K562 (cell line): ENCODE results near the gene RXRB. TPM values are rescaled to one million over a fixed set of nuclear protein-coding genes. Genes with fewer than 3 reads are reported as not detected.

ENCODE experiments used
- CXXC5 ChIP-seq: fragments of 250-450 bp; sonication (Bioruptor Pico); IDR thresholded peaks from 2 replicates; pipeline ENCODE4 v1.8.0; 2022; ENCODE audit warnings: inconsistent platforms, mild to moderate bottlenecking, moderate library complexity
- EWSR1 ChIP-seq: fragments of 450-650 bp; IDR thresholded peaks from 2 replicates; pipeline ENCODE4 v1.6.1; 2018; ENCODE audit warnings: borderline replicate concordance, mild to moderate bottlenecking, low read depth, moderate library complexity; ENCODE audit not compliant: partially characterized antibody
- GABPB1 ChIP-seq: sonication (generic); formaldehyde crosslinking; IDR thresholded peaks from 2 replicates; pipeline ENCODE4 v1.8.0; 2022; ENCODE audit warnings: mild to moderate bottlenecking, missing genetic modification reagents
- HCFC1 ChIP-seq: IDR thresholded peaks from 2 replicates; pipeline ENCODE4 v1.6.1; 2012; ENCODE audit warnings: low read depth, low read length, improper control_type of control experiment
- HDAC3 ChIP-seq: fragments of 450-650 bp; IDR thresholded peaks from 2 replicates; pipeline ENCODE4 v1.6.1; 2018; ENCODE audit warnings: borderline replicate concordance, mild to moderate bottlenecking, moderate library complexity; ENCODE audit not compliant: partially characterized antibody
- KHSRP ChIP-seq: fragments of 450-650 bp; IDR thresholded peaks from 2 replicates; pipeline ENCODE4 v1.6.1; 2017
- MCM2 ChIP-seq: fragments of 450-650 bp; IDR thresholded peaks from 2 replicates; pipeline ENCODE4 v1.6.1; 2017; ENCODE audit warnings: low read depth, mild to moderate bottlenecking
- MTA1 ChIP-seq: fragments of 450-650 bp; IDR thresholded peaks from 2 replicates; pipeline ENCODE4 v1.6.1; 2017; ENCODE audit warnings: borderline replicate concordance
- NFYB ChIP-seq: IDR thresholded peaks from 2 replicates; pipeline ENCODE4 v1.6.1; 2011; ENCODE audit warnings: mild to moderate bottlenecking, moderate library complexity; ENCODE audit not compliant: insufficient read length; ENCODE audit errors: extremely low read depth
- PRPF4 ChIP-seq: fragments of 200-400 bp; formaldehyde crosslinking; IDR thresholded peaks from one replicate; pipeline ENCODE4 v1.6.1; 2017; ENCODE audit warnings: low read length, low read depth, mild to moderate bottlenecking; ENCODE audit not compliant: insufficient read depth, poor library complexity, severe bottlenecking
- RBM25 ChIP-seq: fragments of 200-400 bp; formaldehyde crosslinking; IDR thresholded peaks from 2 replicates; pipeline ENCODE4 v1.6.1; 2018; ENCODE audit warnings: low read length, low read depth, moderate library complexity; ENCODE audit not compliant: severe bottlenecking
- RBM39 ChIP-seq: fragments of 200-400 bp; formaldehyde crosslinking; optimal IDR thresholded peaks from 2 replicates; pipeline ENCODE3; 2018; ENCODE audit warnings: low read depth, low read length
- RCOR1 ChIP-seq, 2 experiments: IDR thresholded peaks; 2 replicates each; pipeline ENCODE4 v1.6.1; 2012; ENCODE audit warnings: low read depth in 2 of 2, low read length in 2 of 2, borderline replicate concordance in 1 of 2, improper control_type of control experiment in 1 of 2
- SRSF9 ChIP-seq: fragments of 200-400 bp; formaldehyde crosslinking; IDR thresholded peaks from 2 replicates; pipeline ENCODE4 v1.6.1; 2017; ENCODE audit warnings: low read depth, low read length, borderline replicate concordance
- TCF7 ChIP-seq: sonication (generic); IDR thresholded peaks from 2 replicates; pipeline ENCODE4 v1.6.1; 2016; ENCODE audit warnings: antibody characterized with exemption, borderline replicate concordance
- ZKSCAN1 ChIP-seq: fragments of 150-350 bp; IDR thresholded peaks from 2 replicates; pipeline ENCODE4 v1.6.1; 2016; ENCODE audit warnings: low read depth, low read length
- ZNF184 ChIP-seq: sonication (generic); formaldehyde crosslinking; IDR thresholded peaks from 2 replicates; pipeline ENCODE4 v1.5.0; 2020; ENCODE audit warnings: missing genetic modification reagents
- ZNF668 ChIP-seq: fragments of 250-450 bp; sonication (Bioruptor Pico); IDR thresholded peaks from 2 replicates; pipeline ENCODE4 v1.8.0; 2022; ENCODE audit warnings: mild to moderate bottlenecking, inconsistent platforms
- ZNF764 ChIP-seq: fragments of 250-450 bp; sonication (Bioruptor Pico); IDR thresholded peaks from 2 replicates; pipeline ENCODE4 v1.4.0; 2020; ENCODE audit warnings: low read depth, mild to moderate bottlenecking, moderate library complexity
- ZNF778 ChIP-seq: fragments of 450-650 bp; formaldehyde crosslinking; IDR thresholded peaks from 2 replicates; pipeline ENCODE4 v1.4.0; 2020; ENCODE audit warnings: mild to moderate bottlenecking, moderate library complexity
- polyA plus RNA-seq, 8 experiments: library from polyadenylated mRNA; depleted of rRNA in 4 of 8; stranded (reverse) in 5 of 8; unstranded in 3 of 8; fragments of >200 nt; fragmentation: Nextera tagmentation in 2 of 8; fragmentation: Illumina TruSeq in 1 of 8; extraction: Ambion mirVana in 2 of 8; extraction: Trizol in 1 of 8; gene quantifications; 2 replicates each; pipeline versions ENCODE4 v1.2.1 to v1.2.3, GENCODE V29; 2011 to 2014; ENCODE audit warnings: inconsistent platforms in 1 of 8, missing spikeins in 1 of 8
- total RNA-seq, 7 experiments: library from RNA; depleted of rRNA in 6 of 7; stranded (reverse); fragments of >200 nt in 6 of 7; fragmentation: Illumina TruSeq in 2 of 7; extraction: Trizol in 2 of 7; gene quantifications; 2 replicates each; pipeline versions ENCODE4 v1.2.1 to v1.2.3, GENCODE V29; 2011 to 2021; ENCODE audit warnings: low replicate concordance in 1 of 7
- TF ChIP-seq, protein P1 (sequence below): fragments of 450-650 bp; formaldehyde crosslinking; conservative IDR thresholded peaks from 2 replicates; pipeline ENCODE4 v1.4.0; 2022; ENCODE audit warnings: mild to moderate bottlenecking, missing genetic modification characterization
- TF ChIP-seq, protein P2 (sequence below): sonication (generic); formaldehyde crosslinking; IDR thresholded peaks from 2 replicates; pipeline ENCODE4 v1.8.0; 2022; ENCODE audit warnings: missing genetic modification reagents, mild to moderate bottlenecking, moderate library complexity, borderline replicate concordance
- TF ChIP-seq, protein P3 (sequence below): sonication (generic); formaldehyde crosslinking; IDR thresholded peaks from 2 replicates; pipeline ENCODE4 v1.8.0; 2022; ENCODE audit warnings: mild to moderate bottlenecking, missing genetic modification reagents, borderline replicate concordance

Gene RXRB
- total and polyA plus RNA-seq, 9 of the 15 experiments (the other 6 are each of a cell fraction or from before 2014, with no cell fraction given): 0.76 to 35.5 (median 18.4) TPM

GRCh38 chr6:33197431-33198048, 2.9 kb downstream of the RXRB start (continued):
- TF ChIP-seq, protein P1, sequence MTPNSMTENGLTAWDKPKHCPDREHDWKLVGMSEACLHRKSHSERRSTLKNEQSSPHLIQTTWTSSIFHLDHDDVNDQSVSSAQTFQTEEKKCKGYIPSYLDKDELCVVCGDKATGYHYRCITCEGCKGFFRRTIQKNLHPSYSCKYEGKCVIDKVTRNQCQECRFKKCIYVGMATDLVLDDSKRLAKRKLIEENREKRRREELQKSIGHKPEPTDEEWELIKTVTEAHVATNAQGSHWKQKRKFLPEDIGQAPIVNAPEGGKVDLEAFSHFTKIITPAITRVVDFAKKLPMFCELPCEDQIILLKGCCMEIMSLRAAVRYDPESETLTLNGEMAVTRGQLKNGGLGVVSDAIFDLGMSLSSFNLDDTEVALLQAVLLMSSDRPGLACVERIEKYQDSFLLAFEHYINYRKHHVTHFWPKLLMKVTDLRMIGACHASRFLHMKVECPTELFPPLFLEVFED (CRISPR knock-in tag): no peak
- TF ChIP-seq, protein P2, sequence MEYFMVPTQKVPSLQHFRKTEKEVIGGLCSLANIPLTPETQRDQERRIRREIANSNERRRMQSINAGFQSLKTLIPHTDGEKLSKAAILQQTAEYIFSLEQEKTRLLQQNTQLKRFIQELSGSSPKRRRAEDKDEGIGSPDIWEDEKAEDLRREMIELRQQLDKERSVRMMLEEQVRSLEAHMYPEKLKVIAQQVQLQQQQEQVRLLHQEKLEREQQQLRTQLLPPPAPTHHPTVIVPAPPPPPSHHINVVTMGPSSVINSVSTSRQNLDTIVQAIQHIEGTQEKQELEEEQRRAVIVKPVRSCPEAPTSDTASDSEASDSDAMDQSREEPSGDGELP: peak; percentile 59; the same call in 1 of the 2 replicates
- no peak for TF ChIP-seq HDAC3
- TF ChIP-seq NFYB: no peak
- no peak for TF ChIP-seq ZNF668 (CRISPR knock-in tag)
- no peak for TF ChIP-seq ZNF184
- no peak for TF ChIP-seq EWSR1
- no peak for TF ChIP-seq ZKSCAN1
- TF ChIP-seq TCF7: no peak
- TF ChIP-seq, protein P3, sequence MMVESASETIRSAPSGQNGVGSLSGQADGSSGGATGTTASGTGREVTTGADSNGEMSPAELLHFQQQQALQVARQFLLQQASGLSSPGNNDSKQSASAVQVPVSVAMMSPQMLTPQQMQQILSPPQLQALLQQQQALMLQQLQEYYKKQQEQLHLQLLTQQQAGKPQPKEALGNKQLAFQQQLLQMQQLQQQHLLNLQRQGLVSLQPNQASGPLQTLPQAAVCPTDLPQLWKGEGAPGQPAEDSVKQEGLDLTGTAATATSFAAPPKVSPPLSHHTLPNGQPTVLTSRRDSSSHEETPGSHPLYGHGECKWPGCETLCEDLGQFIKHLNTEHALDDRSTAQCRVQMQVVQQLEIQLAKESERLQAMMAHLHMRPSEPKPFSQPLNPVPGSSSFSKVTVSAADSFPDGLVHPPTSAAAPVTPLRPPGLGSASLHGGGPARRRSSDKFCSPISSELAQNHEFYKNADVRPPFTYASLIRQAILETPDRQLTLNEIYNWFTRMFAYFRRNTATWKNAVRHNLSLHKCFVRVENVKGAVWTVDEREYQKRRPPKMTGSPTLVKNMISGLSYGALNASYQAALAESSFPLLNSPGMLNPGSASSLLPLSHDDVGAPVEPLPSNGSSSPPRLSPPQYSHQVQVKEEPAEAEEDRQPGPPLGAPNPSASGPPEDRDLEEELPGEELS (CRISPR knock-in tag): peak; percentile 56; the same call in 1 of the 2 replicates
- TF ChIP-seq ZNF764 (CRISPR knock-in tag): no peak
- no peak for TF ChIP-seq MCM2
- 0 out of 2 replicates have a peak, but pooled peaks have one; percentile 38 for TF ChIP-seq GABPB1 (CRISPR knock-in tag)
- no peak for TF ChIP-seq MTA1
- no peak for TF ChIP-seq RBM39
- TF ChIP-seq RBM25: no peak
- TF ChIP-seq ZNF778 (CRISPR knock-in tag): no peak
- TF ChIP-seq SRSF9: no peak
- TF ChIP-seq KHSRP: no peak
- TF ChIP-seq HCFC1: peak; percentile 36; the same call in 1 of the 2 replicates
- TF ChIP-seq PRPF4: no peak
- TF ChIP-seq RCOR1 (IDR thresholded peaks at IDR 0.05; ENCODE audit: borderline replicate concordance in 1 of 2, low read depth in 2 of 2, low read length in 2 of 2): peak in 1 of 2 experiments; percentile 58; a peak in 1 of 4 replicates
- TF ChIP-seq CXXC5 (CRISPR knock-in tag): 0 out of 2 replicates have a peak, but pooled peaks have one; percentile 37
